GM12878 (cell line): ENCODE measurements around the gene PRDM2. TPM values are rescaled to one million over a fixed set of nuclear protein-coding genes. Genes with fewer than 3 reads are reported as not detected.

Experiments
- ATAC-seq: fragments of 200-7000 bp; cut with Tn5 transposase; 3 replicates; pipeline ENCODE4 v1.9.1; 2020; ENCODE audit warnings: mild to moderate bottlenecking, moderate library complexity
- BruUV-seq: library from RNA; stranded (reverse); fragments of 400-500 nt; replicated peaks from 2 replicates; lab custom pipeline; 2021; lab: Mats Ljungman, UMichigan
- CTCF ChIA-PET: fragments of 300-600 bp; sonication (Branson Sonifier 250); formaldehyde crosslinking; extraction: SDS; loops from one replicate; lab custom pipeline; 2021; ENCODE audit warnings: inconsistent platforms; lab: Yijun Ruan, JAX
- POLR2A ChIA-PET: fragments of 350-600 bp; formaldehyde crosslinking; extraction: SDS; loops from one replicate; lab custom pipeline; 2021; ENCODE audit warnings: inconsistent platforms; lab: Charles Lee
- RAD21 ChIA-PET: fragments of 300-600 bp; sonication (Branson Sonifier 250); formaldehyde crosslinking; loops from one replicate; lab custom pipeline; 2023; ENCODE audit warnings: antibody characterized with exemption; ENCODE audit not compliant: unreplicated experiment; lab: Charles Lee
- SMC1A ChIA-PET: fragments of 300-600 bp; sonication (Branson Sonifier 250); formaldehyde crosslinking; loops from one replicate; lab custom pipeline; 2023; ENCODE audit not compliant: unreplicated experiment, uncharacterized antibody; lab: Charles Lee
- DNase-seq: peaks from one replicate; pipeline ENCODE4 v3.0.0-alpha.2; 2011; ENCODE audit warnings: low read depth, low spot score
- FAIRE-seq: peaks from 3 replicates; lab custom pipeline; 2011; peaks lifted over from hg19 to GRCh38; lab: Jason Lieb, UNC
- H2AFZ ChIP-seq: 2 replicates; pipeline ENCODE4 v1.6.0; 2011; ENCODE audit warnings: low read depth, low read length, control low read depth; ENCODE audit not compliant: control insufficient read depth
- H3K27ac ChIP-seq: 2 replicates; pipeline ENCODE4 v1.5.1; 2011; ENCODE audit warnings: control low read depth; ENCODE audit not compliant: control insufficient read depth, insufficient read depth
- H3K27me3 ChIP-seq, 2 experiments: replicated peaks in 1 of 2; 2 replicates each; pipeline versions ENCODE4 v1.6.0 to v1.6.1; 2011; ENCODE audit warnings: low read length in 1 of 2; ENCODE audit not compliant: control insufficient read depth in 2 of 2, insufficient read depth in 2 of 2
- H3K36me3 ChIP-seq, 2 experiments: 2 replicates each; pipeline ENCODE4 v1.5.1; 2011; ENCODE audit warnings: low read length in 1 of 2; ENCODE audit not compliant: control insufficient read depth in 2 of 2, insufficient read depth in 2 of 2
- H3K4me1 ChIP-seq: 2 replicates; pipeline ENCODE4 v1.6.1; 2011; ENCODE audit warnings: mild to moderate bottlenecking, low read length, moderate library complexity, mixed read lengths; ENCODE audit not compliant: control insufficient read depth, insufficient read depth
- H3K4me2 ChIP-seq: 2 replicates; pipeline ENCODE4 v1.6.0; 2011; ENCODE audit warnings: control low read depth; ENCODE audit not compliant: control insufficient read depth, insufficient read depth
- H3K4me3 ChIP-seq: fragments of 200-600 bp; sonication (generic); 2 replicates; pipeline ENCODE4 v1.5.1; 2016
- H3K79me2 ChIP-seq: 2 replicates; pipeline ENCODE4 v1.6.0; 2011; ENCODE audit warnings: low read length; ENCODE audit not compliant: control insufficient read depth, insufficient read depth
- H3K9ac ChIP-seq: 2 replicates; pipeline ENCODE4 v1.8.0; 2011; ENCODE audit warnings: low read length, control low read depth, mixed read lengths; ENCODE audit not compliant: control insufficient read depth, insufficient read depth
- H3K9me3 ChIP-seq: replicated peaks from 3 replicates; pipeline ENCODE4 v1.5.1; 2011; ENCODE audit warnings: mild to moderate bottlenecking, low read length; ENCODE audit not compliant: control insufficient read depth, insufficient read depth
- H4K20me1 ChIP-seq: 2 replicates; pipeline ENCODE4 v1.6.0; 2011; ENCODE audit not compliant: control insufficient read depth, insufficient read depth
- RELA ChIP-seq: fragments of 450-650 bp; IDR thresholded peaks from 2 replicates; pipeline ENCODE4 v1.8.0; 2014; ENCODE audit warnings: borderline replicate concordance; ENCODE audit not compliant: partially characterized antibody
- SRF ChIP-seq, 2 experiments: IDR thresholded peaks; 2 replicates each; pipeline ENCODE4 v1.6.1; 2011; ENCODE audit warnings: low read depth in 2 of 2, low read length in 2 of 2, mild to moderate bottlenecking in 1 of 2, moderate library complexity in 1 of 2
- YY1 ChIP-seq: IDR thresholded peaks from 2 replicates; pipeline ENCODE4 v1.6.1; 2011; ENCODE audit warnings: low read depth, mild to moderate bottlenecking, low read length
- ZBED1 ChIP-seq: IDR thresholded peaks from 2 replicates; pipeline ENCODE4 v1.6.1; 2016; ENCODE audit warnings: borderline replicate concordance
- ZNF217 ChIP-seq: fragments of 450-650 bp; IDR thresholded peaks from 2 replicates; pipeline ENCODE4 v1.6.1; 2017; ENCODE audit warnings: antibody characterized with exemption, mild to moderate bottlenecking
- WGBS: methylation state at CpG from one replicate; pipeline ENCODE4 v1.1.6; 2016; ENCODE audit warnings: low lambda C conversion rate; ENCODE audit not compliant: insufficient replicate concordance, insufficient coverage; ENCODE audit errors: missing lambda C conversion rate; 5-methylcytosine and 5-hydroxymethylcytosine counted together
- in situ Hi-C: fragments of 300-500 bp; cut with MboI; formaldehyde crosslinking; loops from 9 replicates; pipeline ENCODE4 v1.14.3; 2018; ENCODE audit warnings: mixed read lengths
- intact Hi-C: fragments of 100-400 bp; cut with micrococcal nuclease; formaldehyde crosslinking; loops from one replicate; pipeline ENCODE4 v1.14.2; 2022; ENCODE audit not compliant: unreplicated experiment
- polyA plus RNA-seq, 11 experiments: library from polyadenylated mRNA; depleted of rRNA in 4 of 11; unstranded in 6 of 11; stranded (reverse) in 5 of 11; fragments of >200 nt; fragmentation: Nextera tagmentation in 4 of 11; fragmentation: Illumina TruSeq in 1 of 11; extraction: Ambion mirVana in 4 of 11; extraction: Trizol in 1 of 11; gene quantifications; 1 replicate in 1 of 11; 2 replicates in 10 of 11; pipeline versions ENCODE4 v1.2.1 to v1.2.3, GENCODE V29; 2011 to 2016; ENCODE audit warnings: inconsistent platforms in 2 of 11, missing spikeins in 2 of 11, low read depth in 1 of 11
- total RNA-seq, 4 experiments: library from RNA; depleted of rRNA in 3 of 4; stranded (reverse); fragments of >200 nt in 3 of 4; fragmentation: Illumina TruSeq in 1 of 4; extraction: Trizol in 1 of 4; gene quantifications; 2 replicates each; pipeline versions ENCODE4 v1.2.1 to v1.2.3, GENCODE V29; 2013 to 2021
- TF ChIP-seq, protein P1 (sequence below): fragments of 450-650 bp; IDR thresholded peaks from 2 replicates; pipeline ENCODE4 v1.6.1; 2016; ENCODE audit warnings: mild to moderate bottlenecking

The PRDM2 gene
- total and polyA plus RNA-seq, 10 of the 15 experiments (the other 5 are each of a cell fraction or from before 2014, with no cell fraction given) = 8.4 to 45.1 (median 23.5) TPM

DNA sequence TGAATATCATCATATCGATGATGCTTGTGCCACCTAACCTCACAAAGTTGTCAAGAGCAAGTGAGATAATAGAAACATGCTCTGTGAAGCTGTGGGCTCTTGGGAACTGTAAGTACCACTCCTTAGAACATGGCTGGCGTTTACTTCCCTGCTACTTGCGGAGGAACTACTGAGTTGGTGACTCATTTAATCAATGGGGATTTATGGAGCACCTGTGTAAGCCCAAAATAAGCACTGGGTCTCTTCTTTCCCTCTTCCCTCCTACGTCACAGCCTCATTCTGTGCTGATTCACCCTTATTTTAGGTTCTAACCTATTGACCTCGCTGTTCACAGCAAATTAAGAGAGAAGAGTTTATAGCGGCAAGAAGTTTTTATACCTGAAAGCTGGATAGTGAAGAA is 52.9 kb downstream of the PRDM2 start:
- peaks cover 89% of the 10 kb centered on the region for H3K79me2 ChIP-seq
- in situ Hi-C loops (no loop called here), intact Hi-C loops (loop anchor here (5.0 kb wide), 1 partner anchor 51 kb away; the partner anchor contains the start of gene PRDM2)
- no peak overlapping the region for H3K9ac ChIP-seq
- no TSS peak for BruUV-seq
- H3K27me3 ChIP-seq = no peaks in the 10 kb centered on the region
- SMC1A ChIA-PET = interaction anchor here (0.9 to 2.8 kb wide), 3 partner anchors 12 to 45 kb away, joined by 3 to 18 read pairs (median 4); no protein-coding TSS in a partner anchor
- TF ChIP-seq YY1 = no peak
- no peak for TF ChIP-seq ZNF217
- no peak for TF ChIP-seq SRF (IDR thresholded peaks at IDR 0.05; ENCODE audit: low read depth in 2 of 2, low read length in 2 of 2)
- TF ChIP-seq, protein P1, sequence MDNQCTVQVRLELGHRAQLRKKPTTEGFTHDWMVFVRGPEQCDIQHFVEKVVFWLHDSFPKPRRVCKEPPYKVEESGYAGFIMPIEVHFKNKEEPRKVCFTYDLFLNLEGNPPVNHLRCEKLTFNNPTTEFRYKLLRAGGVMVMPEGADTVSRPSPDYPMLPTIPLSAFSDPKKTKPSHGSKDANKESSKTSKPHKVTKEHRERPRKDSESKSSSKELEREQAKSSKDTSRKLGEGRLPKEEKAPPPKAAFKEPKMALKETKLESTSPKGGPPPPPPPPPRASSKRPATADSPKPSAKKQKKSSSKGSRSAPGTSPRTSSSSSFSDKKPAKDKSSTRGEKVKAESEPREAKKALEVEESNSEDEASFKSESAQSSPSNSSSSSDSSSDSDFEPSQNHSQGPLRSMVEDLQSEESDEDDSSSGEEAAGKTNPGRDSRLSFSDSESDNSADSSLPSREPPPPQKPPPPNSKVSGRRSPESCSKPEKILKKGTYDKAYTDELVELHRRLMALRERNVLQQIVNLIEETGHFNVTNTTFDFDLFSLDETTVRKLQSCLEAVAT = no peak
- no peak for TF ChIP-seq RELA
- TF ChIP-seq ZBED1 = no peak
- no peaks in the 10 kb centered on the region for H3K9me3 ChIP-seq
- POLR2A ChIA-PET = no interaction called here
- peaks cover 3% of the 10 kb centered on the region; the same call in 1 of the 2 replicates for H4K20me1 ChIP-seq
- H2AFZ ChIP-seq = no peak overlapping the region
- peak overlapping the region; percentile 25; the same call in 1 of the 2 replicates for H3K27ac ChIP-seq
- DNase-seq (no peak), FAIRE-seq (no peak), ATAC-seq (no peak)
- peaks cover 26% of the 10 kb centered on the region for H3K4me1 ChIP-seq
- WGBS = 36% methylated on average over 6 of the region's 6 CpGs
- RAD21 ChIA-PET = no interaction called here
- CTCF ChIA-PET = interaction anchor here (1.4 to 2.0 kb wide), 2 partner anchors 27 to 49 kb away, joined by 3 to 4 read pairs; no protein-coding TSS in a partner anchor
- H3K4me3 ChIP-seq = peak overlapping the region; percentile 19; the same call in 1 of the 2 replicates
- H3K4me2 ChIP-seq = peak overlapping the region; percentile 70
- H3K36me3 ChIP-seq = peaks cover 4 to 10% of the 10 kb centered on the region in 2 experiments; a peak in 3 of 4 replicates
